K562 (cell line): Measurements from ENCODE around the gene SDR39U1. TPM values are rescaled to one million over a fixed set of nuclear protein-coding genes. Genes with fewer than 3 reads are reported as not detected.

Source experiments
- ATAC-seq: fragments of 200-7000 bp; cut with Tn5 transposase; 3 replicates; pipeline ENCODE4 v1.9.1; 2020; ENCODE audit warnings: moderate library complexity
- BruUV-seq: library from RNA; stranded (reverse); fragments of 400-500 nt; replicated peaks from 2 replicates; lab custom pipeline; 2021; lab: Mats Ljungman, UMichigan
- CTCF ChIA-PET: fragments of 300-600 bp; formaldehyde crosslinking; extraction: SDS; loops from one replicate; lab custom pipeline; 2021; ENCODE audit warnings: low intra/inter-chr PET ratio; lab: Yijun Ruan, JAX
- POLR2A ChIA-PET: fragments of 300-600, 350-650 bp; sonication (Branson Sonifier 250); formaldehyde crosslinking; extraction: SDS; loops from one replicate; lab custom pipeline; 2021; ENCODE audit warnings: antibody characterized with exemption, inconsistent platforms; lab: Yijun Ruan, JAX
- DNase-seq, 4 experiments: peaks; one replicate each; pipeline versions ENCODE4 v3.0.0 to v3.0.0-alpha.2; 2011 to 2018; ENCODE audit warnings: low spot score in 3 of 4, mixed read lengths in 3 of 4; ENCODE audit errors: extremely low read depth in 1 of 4
- FAIRE-seq: peaks from 2 replicates; lab custom pipeline; 2011; peaks lifted over from hg19 to GRCh38; lab: Jason Lieb, UNC
- H2AFZ ChIP-seq: 2 replicates; pipeline ENCODE4 v1.6.0; 2011; ENCODE audit warnings: low read depth, low read length, control low read depth, inconsistent platforms
- H3K27ac ChIP-seq: fragments of 200-600 bp; 3 replicates; pipeline ENCODE4 v1.8.0; 2011; ENCODE audit warnings: low read depth, mild to moderate bottlenecking, control low read depth, inconsistent platforms, low read length, moderate library complexity, mixed read lengths; ENCODE audit errors: extremely low read depth
- H3K27me3 ChIP-seq, 2 experiments: fragments of 300-600 bp in 1 of 2; 2 replicates in 1 of 2; 3 replicates in 1 of 2; pipeline versions ENCODE4 v1.6.0 to v1.8.0; 2011; ENCODE audit warnings: inconsistent platforms in 2 of 2, low read length in 2 of 2, mild to moderate bottlenecking in 1 of 2, mixed read lengths in 1 of 2, moderate library complexity in 1 of 2; ENCODE audit not compliant: control insufficient read depth in 2 of 2, insufficient read depth in 2 of 2
- H3K36me3 ChIP-seq: fragments of 300-600 bp; 3 replicates; pipeline ENCODE4 v1.8.0; 2011; ENCODE audit warnings: mild to moderate bottlenecking, low read length, inconsistent platforms; ENCODE audit not compliant: control insufficient read depth, insufficient read depth
- H3K4me1 ChIP-seq, 2 experiments: fragments of 200-600 bp in 1 of 2; replicated peaks in 1 of 2; 2 replicates in 1 of 2; 3 replicates in 1 of 2; pipeline versions ENCODE4 v1.5.1 to v1.8.0; 2011; ENCODE audit warnings: inconsistent platforms in 2 of 2, low read length in 2 of 2, mild to moderate bottlenecking in 1 of 2, mixed read lengths in 1 of 2, moderate library complexity in 1 of 2; ENCODE audit not compliant: control insufficient read depth in 2 of 2, insufficient read depth in 2 of 2
- H3K4me2 ChIP-seq: 2 replicates; pipeline ENCODE4 v1.6.1; 2011; ENCODE audit warnings: low read length, control low read depth, inconsistent platforms, mixed read lengths; ENCODE audit not compliant: insufficient read depth
- H3K4me3 ChIP-seq: fragments of 200-600 bp; sonication (generic), shearing (Covaris generic); 2 replicates; pipeline ENCODE4 v1.5.1; 2016; ENCODE audit warnings: control low read depth, inconsistent platforms
- H3K79me2 ChIP-seq: fragments of 200-600 bp; 3 replicates; pipeline ENCODE4 v1.8.0; 2011; ENCODE audit warnings: low read length, inconsistent platforms; ENCODE audit not compliant: control insufficient read depth, insufficient read depth
- H3K9ac ChIP-seq, 2 experiments: 2 replicates each; pipeline versions ENCODE4 v1.6.0 to v1.6.1; 2011; ENCODE audit warnings: low read depth in 2 of 2, low read length in 2 of 2, control low read depth in 1 of 2, inconsistent platforms in 1 of 2, mild to moderate bottlenecking in 1 of 2, mixed read lengths in 1 of 2; ENCODE audit not compliant: insufficient read depth in 1 of 2
- H3K9me1 ChIP-seq: one replicate; pipeline ENCODE4 v1.6.0; 2011; ENCODE audit warnings: inconsistent platforms, mild to moderate bottlenecking, low read length, moderate library complexity; ENCODE audit not compliant: control insufficient read depth, insufficient read depth
- H3K9me3 ChIP-seq: replicated peaks from 2 replicates; pipeline ENCODE4 v1.5.1; 2011; ENCODE audit warnings: low read depth, low read length, inconsistent platforms; ENCODE audit not compliant: control insufficient read depth, insufficient read depth
- H4K20me1 ChIP-seq: replicated peaks from 2 replicates; pipeline ENCODE4 v1.6.1; 2011; ENCODE audit warnings: low read length, inconsistent platforms, mixed read lengths; ENCODE audit not compliant: control insufficient read depth, insufficient read depth
- GTF2F1 ChIP-seq: IDR thresholded peaks from 2 replicates; pipeline ENCODE4 v1.6.1; 2011; ENCODE audit warnings: low read depth, low read length, improper control_type of control experiment
- HDAC3 ChIP-seq: fragments of 450-650 bp; IDR thresholded peaks from 2 replicates; pipeline ENCODE4 v1.6.1; 2018; ENCODE audit warnings: borderline replicate concordance, mild to moderate bottlenecking, moderate library complexity; ENCODE audit not compliant: partially characterized antibody
- PHB ChIP-seq: fragments of 250-450 bp; sonication (Bioruptor Pico); IDR thresholded peaks from 2 replicates; pipeline ENCODE4 v1.5.0; 2021
- POLR2G ChIP-seq: fragments of 200-400 bp; formaldehyde crosslinking; IDR thresholded peaks from 2 replicates; pipeline ENCODE4 v1.6.1; 2017; ENCODE audit warnings: low read depth, mild to moderate bottlenecking, antibody characterized with exemption, low read length, moderate library complexity
- RBM22 ChIP-seq: fragments of 200-400 bp; formaldehyde crosslinking; IDR thresholded peaks from 2 replicates; pipeline ENCODE4 v1.6.1; 2018; ENCODE audit warnings: low read length, low read depth; ENCODE audit not compliant: poor library complexity, severe bottlenecking
- TCF7 ChIP-seq: sonication (generic); IDR thresholded peaks from 2 replicates; pipeline ENCODE4 v1.6.1; 2016; ENCODE audit warnings: antibody characterized with exemption, borderline replicate concordance
- TEAD2 ChIP-seq: fragments of 450-650 bp; IDR thresholded peaks from 2 replicates; pipeline ENCODE4 v1.6.1; 2016; ENCODE audit warnings: missing genetic modification characterization, control low read depth, missing compliant biosample characterization
- ZNF232 ChIP-seq: sonication (generic); formaldehyde crosslinking; IDR thresholded peaks from 2 replicates; pipeline ENCODE4 v1.8.0; 2022; ENCODE audit warnings: mild to moderate bottlenecking, missing genetic modification reagents
- WGBS: fragments of 100-300 bp; shearing (Covaris generic); methylation state at CpG from one replicate; pipeline ENCODE4 v1.1.6; 2016; ENCODE audit warnings: low coverage, mixed read lengths; ENCODE audit not compliant: insufficient coverage; ENCODE audit errors: missing lambda C conversion rate; 5-methylcytosine and 5-hydroxymethylcytosine counted together
- in situ Hi-C: fragments of 300-500 bp; cut with MboI; formaldehyde crosslinking; loops from 4 replicates; pipeline ENCODE4 v1.15.0; 2018; ENCODE audit warnings: inconsistent platforms, mixed read lengths
- intact Hi-C: fragments of 100-400 bp; cut with micrococcal nuclease; formaldehyde crosslinking; loops from 2 replicates; pipeline ENCODE4 v1.14.2; 2022
- polyA plus RNA-seq, 8 experiments: library from polyadenylated mRNA; depleted of rRNA in 4 of 8; stranded (reverse) in 5 of 8; unstranded in 3 of 8; fragments of >200 nt; fragmentation: Nextera tagmentation in 2 of 8; fragmentation: Illumina TruSeq in 1 of 8; extraction: Ambion mirVana in 2 of 8; extraction: Trizol in 1 of 8; gene quantifications; 2 replicates each; pipeline versions ENCODE4 v1.2.1 to v1.2.3, GENCODE V29; 2011 to 2014; ENCODE audit warnings: inconsistent platforms in 1 of 8, missing spikeins in 1 of 8
- total RNA-seq, 7 experiments: library from RNA; depleted of rRNA in 6 of 7; stranded (reverse); fragments of >200 nt in 6 of 7; fragmentation: Illumina TruSeq in 2 of 7; extraction: Trizol in 2 of 7; gene quantifications; 2 replicates each; pipeline versions ENCODE4 v1.2.1 to v1.2.3, GENCODE V29; 2011 to 2021; ENCODE audit warnings: low replicate concordance in 1 of 7
- TF ChIP-seq, protein P1 (sequence below), 2 experiments: IDR thresholded peaks; 2 replicates each; pipeline ENCODE4 v1.6.1; 2012; ENCODE audit warnings: improper control_type of control experiment in 2 of 2, low read depth in 2 of 2, low read length in 2 of 2, borderline replicate concordance in 1 of 2
- TF ChIP-seq, protein P2 (sequence below): fragments of 200-800 bp; sonication (Bioruptor generic); IDR thresholded peaks from 2 replicates; pipeline ENCODE4 v1.6.1; 2017; ENCODE audit warnings: missing genetic modification characterization, missing compliant biosample characterization
- TF ChIP-seq, protein P3 (sequence below), 2 experiments: IDR thresholded peaks; 2 replicates each; pipeline ENCODE4 v1.6.1; 2011; ENCODE audit warnings: borderline replicate concordance in 1 of 2, control low read depth in 1 of 2, low read depth in 1 of 2, low read length in 1 of 2, mild to moderate bottlenecking in 1 of 2, mixed read lengths in 1 of 2, moderate library complexity in 1 of 2; ENCODE audit not compliant: insufficient read depth in 1 of 2, insufficient read length in 1 of 2, poor library complexity in 1 of 2, severe bottlenecking in 1 of 2; ENCODE audit errors: extremely low read depth in 1 of 2
- TF ChIP-seq, protein P4 (sequence below): sonication (generic); formaldehyde crosslinking; IDR thresholded peaks from 2 replicates; pipeline ENCODE4 v1.9.0; 2022; ENCODE audit warnings: mild to moderate bottlenecking, missing genetic modification reagents

SDR39U1 gene
- total and polyA plus RNA-seq, 9 of the 15 experiments (the other 6 are each of a cell fraction or from before 2014, with no cell fraction given) = 10.4 to 56.1 (median 19.8) TPM

DNA sequence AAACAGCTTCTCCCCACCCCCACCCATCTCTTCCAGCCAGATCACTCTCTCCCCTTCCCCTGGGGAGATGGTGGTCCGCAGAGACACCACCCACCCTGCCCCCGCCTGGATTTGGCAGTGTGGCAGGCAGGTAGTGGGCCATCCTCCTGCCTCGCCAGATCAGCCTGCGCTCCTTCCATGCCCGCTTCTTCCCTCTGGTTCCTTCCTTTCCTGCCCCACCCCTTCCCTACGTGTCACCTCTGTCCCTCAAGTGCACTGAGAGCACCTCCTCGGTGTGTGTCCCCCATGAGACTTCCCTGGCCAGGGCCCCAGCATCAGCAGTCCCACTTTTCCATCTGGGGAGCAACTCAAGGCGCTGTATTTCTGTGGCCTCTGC, 43.1 kb downstream of the SDR39U1 start (continued):
- TF ChIP-seq, protein P1, sequence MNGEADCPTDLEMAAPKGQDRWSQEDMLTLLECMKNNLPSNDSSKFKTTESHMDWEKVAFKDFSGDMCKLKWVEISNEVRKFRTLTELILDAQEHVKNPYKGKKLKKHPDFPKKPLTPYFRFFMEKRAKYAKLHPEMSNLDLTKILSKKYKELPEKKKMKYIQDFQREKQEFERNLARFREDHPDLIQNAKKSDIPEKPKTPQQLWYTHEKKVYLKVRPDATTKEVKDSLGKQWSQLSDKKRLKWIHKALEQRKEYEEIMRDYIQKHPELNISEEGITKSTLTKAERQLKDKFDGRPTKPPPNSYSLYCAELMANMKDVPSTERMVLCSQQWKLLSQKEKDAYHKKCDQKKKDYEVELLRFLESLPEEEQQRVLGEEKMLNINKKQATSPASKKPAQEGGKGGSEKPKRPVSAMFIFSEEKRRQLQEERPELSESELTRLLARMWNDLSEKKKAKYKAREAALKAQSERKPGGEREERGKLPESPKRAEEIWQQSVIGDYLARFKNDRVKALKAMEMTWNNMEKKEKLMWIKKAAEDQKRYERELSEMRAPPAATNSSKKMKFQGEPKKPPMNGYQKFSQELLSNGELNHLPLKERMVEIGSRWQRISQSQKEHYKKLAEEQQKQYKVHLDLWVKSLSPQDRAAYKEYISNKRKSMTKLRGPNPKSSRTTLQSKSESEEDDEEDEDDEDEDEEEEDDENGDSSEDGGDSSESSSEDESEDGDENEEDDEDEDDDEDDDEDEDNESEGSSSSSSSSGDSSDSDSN (IDR thresholded peaks at IDR 0.05; ENCODE audit: borderline replicate concordance in 1 of 2, low read depth in 2 of 2, low read length in 2 of 2) = no peak

DNA sequence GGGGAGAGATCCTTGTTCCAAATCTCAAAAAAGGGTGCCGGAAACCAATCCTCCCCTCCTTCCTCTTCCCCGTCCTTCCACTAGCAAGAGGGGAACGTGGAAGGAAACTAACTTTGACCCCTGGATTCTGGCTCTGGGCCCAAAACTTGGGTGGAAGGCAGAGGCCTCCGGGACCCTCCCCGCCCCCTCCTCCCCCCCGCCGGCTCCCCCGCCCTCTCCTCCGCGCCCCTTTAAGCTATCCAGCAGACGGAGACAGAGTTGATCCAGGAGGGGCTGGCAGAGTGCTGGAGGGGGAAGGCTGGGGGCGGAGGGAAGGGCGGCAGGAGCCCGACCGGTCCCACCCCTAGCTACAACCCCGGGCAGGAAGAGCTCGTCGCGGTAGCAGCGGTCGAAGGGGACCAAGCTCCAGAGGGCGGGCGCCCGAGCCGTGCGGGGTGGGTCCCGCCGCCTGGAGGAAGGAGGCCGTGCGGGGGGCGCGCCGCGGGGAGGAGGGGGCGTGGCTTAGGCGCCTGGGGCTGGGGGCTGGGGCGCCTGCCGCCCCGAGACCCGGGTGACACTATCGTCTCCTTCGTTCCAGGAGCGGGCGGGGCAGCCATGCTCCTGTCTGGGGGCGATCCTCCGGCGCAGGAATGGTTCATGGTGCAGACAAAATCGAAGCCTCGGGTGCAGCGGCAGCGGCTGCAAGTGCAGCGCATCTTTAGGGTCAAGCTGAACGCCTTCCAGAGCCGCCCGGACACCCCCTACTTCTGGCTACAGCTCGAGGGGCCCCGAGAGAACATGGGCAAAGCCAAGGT, 43.7 kb downstream of the SDR39U1 start, which contains the start of gene NYNRIN:
NYNRIN (plus strand) TSS at position 351 of the 794 bp plus-strand sequence; CDS start at position 595, 244 bp downstream.
- peak; percentile 87 for ATAC-seq
- H4K20me1 ChIP-seq = no peaks in the 10 kb centered on the region
- H3K4me2 ChIP-seq = peak within 1 kb of the TSS; percentile 24; the same call in 1 of the 2 replicates
- no peaks in the 10 kb centered on the region for H3K9me3 ChIP-seq
- DNase-seq = peak; percentile 42 to 85 (median 67)
- H3K36me3 ChIP-seq = no peaks in the 10 kb centered on the region; the same call in 2 of the 3 replicates
- H3K9me1 ChIP-seq = no peaks in the 10 kb centered on the region
- POLR2A ChIA-PET = interaction anchor here (1.2 kb wide), 1 partner anchor 20 kb away, joined by 3 read pairs; no protein-coding TSS in a partner anchor
- no peak within 1 kb of the TSS for H3K27ac ChIP-seq
- CTCF ChIA-PET = no interaction called here
- intact Hi-C loops (no loop called here), in situ Hi-C loops (no loop called here)
- H3K4me3 ChIP-seq = peak within 1 kb of the TSS; percentile 36
- H3K9ac ChIP-seq = peak within 1 kb of the TSS in 1 of 2 experiments; percentile 85; a peak in 2 of 4 replicates
- no peak for FAIRE-seq
- no TSS peak for BruUV-seq
- H3K4me1 ChIP-seq = peaks cover 0 to 8% of the 10 kb centered on the region in 2 experiments; a peak in 4 of 5 replicates
- 5% methylated on average over 16 of the region's 57 CpGs for WGBS
- H2AFZ ChIP-seq = peak within 1 kb of the TSS; percentile 53
- no peaks in the 10 kb centered on the region for H3K27me3 ChIP-seq
- no peaks in the 10 kb centered on the region for H3K79me2 ChIP-seq
- TF ChIP-seq ZNF232 (CRISPR knock-in tag) = no peak
- no peak for TF ChIP-seq GTF2F1
- TF ChIP-seq TEAD2 = no peak
- TF ChIP-seq TCF7 = no peak
- TF ChIP-seq, protein P2, sequence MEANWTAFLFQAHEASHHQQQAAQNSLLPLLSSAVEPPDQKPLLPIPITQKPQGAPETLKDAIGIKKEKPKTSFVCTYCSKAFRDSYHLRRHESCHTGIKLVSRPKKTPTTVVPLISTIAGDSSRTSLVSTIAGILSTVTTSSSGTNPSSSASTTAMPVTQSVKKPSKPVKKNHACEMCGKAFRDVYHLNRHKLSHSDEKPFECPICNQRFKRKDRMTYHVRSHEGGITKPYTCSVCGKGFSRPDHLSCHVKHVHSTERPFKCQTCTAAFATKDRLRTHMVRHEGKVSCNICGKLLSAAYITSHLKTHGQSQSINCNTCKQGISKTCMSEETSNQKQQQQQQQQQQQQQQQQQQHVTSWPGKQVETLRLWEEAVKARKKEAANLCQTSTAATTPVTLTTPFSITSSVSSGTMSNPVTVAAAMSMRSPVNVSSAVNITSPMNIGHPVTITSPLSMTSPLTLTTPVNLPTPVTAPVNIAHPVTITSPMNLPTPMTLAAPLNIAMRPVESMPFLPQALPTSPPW = peak; percentile 47
- peak; percentile 57; the same call in 1 of the 2 replicates for TF ChIP-seq POLR2G
- TF ChIP-seq HDAC3 = no peak
- TF ChIP-seq, protein P3, sequence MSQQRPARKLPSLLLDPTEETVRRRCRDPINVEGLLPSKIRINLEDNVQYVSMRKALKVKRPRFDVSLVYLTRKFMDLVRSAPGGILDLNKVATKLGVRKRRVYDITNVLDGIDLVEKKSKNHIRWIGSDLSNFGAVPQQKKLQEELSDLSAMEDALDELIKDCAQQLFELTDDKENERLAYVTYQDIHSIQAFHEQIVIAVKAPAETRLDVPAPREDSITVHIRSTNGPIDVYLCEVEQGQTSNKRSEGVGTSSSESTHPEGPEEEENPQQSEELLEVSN (IDR thresholded peaks at IDR 0.05; ENCODE audit: borderline replicate concordance in 1 of 2, extremely low read depth in 1 of 2, insufficient read depth in 1 of 2, insufficient read length in 1 of 2, low read depth in 1 of 2, low read length in 1 of 2, poor library complexity in 1 of 2, severe bottlenecking in 1 of 2) = peak in 1 of 2 experiments; percentile 79
- TF ChIP-seq, protein P4, sequence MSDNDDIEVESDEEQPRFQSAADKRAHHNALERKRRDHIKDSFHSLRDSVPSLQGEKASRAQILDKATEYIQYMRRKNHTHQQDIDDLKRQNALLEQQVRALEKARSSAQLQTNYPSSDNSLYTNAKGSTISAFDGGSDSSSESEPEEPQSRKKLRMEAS (CRISPR knock-in tag) = peak; percentile 50; the same call in 1 of the 2 replicates
- no peak for TF ChIP-seq PHB
- TF ChIP-seq RBM22 = no peak
